ENCODE measurements around the gene AKR1E2. TPM values are rescaled to one million over a fixed set of nuclear protein-coding genes. Genes with fewer than 3 reads are reported as not detected.

Gene AKR1E2
- total and polyA plus RNA-seq, 9 of the 15 experiments (the other 6 are each of a cell fraction or from before 2014, with no cell fraction given) = 4.2 to 16.6 (median 9.8) TPM

DNA sequence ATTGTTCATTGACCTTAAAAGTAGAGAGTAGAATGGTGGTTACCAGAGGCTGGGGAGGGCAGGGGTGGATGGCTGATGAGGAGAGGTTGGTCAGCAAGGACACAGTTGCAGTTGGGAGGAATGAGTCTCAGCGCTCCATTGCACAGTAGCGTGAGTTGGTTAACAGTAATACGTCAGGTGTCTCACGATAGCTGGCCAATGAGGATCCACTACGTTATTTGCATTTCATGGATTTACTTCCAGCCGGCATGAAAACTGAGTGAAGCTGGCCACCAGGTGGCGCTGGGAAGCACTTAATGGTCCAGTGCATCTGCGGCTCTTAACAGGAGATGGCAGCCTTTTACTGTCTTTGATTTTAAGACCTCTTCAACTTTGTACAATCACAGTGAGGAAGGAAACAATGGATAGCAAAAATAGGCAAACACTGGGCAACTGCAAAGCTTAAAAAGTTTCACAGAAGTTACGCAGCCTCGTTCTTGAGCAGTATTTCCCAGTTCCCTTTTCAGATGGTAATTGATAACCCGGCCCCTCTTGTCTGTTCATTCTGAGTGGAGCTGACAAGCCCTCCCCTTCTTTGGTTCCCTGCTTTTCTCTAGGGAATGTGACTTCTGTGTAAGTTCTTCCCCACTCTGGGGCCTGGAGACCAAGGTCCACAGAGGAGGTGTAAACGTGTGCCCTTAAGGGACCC, 23.7 kb downstream of the AKR1E2 start (continued):
- TF ChIP-seq, protein P1, sequence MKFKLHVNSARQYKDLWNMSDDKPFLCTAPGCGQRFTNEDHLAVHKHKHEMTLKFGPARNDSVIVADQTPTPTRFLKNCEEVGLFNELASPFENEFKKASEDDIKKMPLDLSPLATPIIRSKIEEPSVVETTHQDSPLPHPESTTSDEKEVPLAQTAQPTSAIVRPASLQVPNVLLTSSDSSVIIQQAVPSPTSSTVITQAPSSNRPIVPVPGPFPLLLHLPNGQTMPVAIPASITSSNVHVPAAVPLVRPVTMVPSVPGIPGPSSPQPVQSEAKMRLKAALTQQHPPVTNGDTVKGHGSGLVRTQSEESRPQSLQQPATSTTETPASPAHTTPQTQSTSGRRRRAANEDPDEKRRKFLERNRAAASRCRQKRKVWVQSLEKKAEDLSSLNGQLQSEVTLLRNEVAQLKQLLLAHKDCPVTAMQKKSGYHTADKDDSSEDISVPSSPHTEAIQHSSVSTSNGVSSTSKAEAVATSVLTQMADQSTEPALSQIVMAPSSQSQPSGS (CRISPR knock-in tag; IDR thresholded peaks at IDR 0.05) = no peak
- TF ChIP-seq HDGF (IDR thresholded peaks at IDR 0.05) (peak; percentile 93), ZNF592 (IDR thresholded peaks at IDR 0.05) (peak; percentile 81), KLF16 (IDR thresholded peaks at IDR 0.05) (peak; percentile 77), ZNF224 (CRISPR knock-in tag; IDR thresholded peaks at IDR 0.05) (no peak), ZNF740 (CRISPR knock-in tag; IDR thresholded peaks at IDR 0.05) (no peak), ZNF740 (tag; IDR thresholded peaks at IDR 0.05) (no peak), ZNF431 (CRISPR knock-in tag; IDR thresholded peaks at IDR 0.05) (0 out of 2 replicates have a peak, but pooled peaks have one; percentile 39), NFIC (IDR thresholded peaks at IDR 0.05) (no peak), ZFP1 (CRISPR knock-in tag; IDR thresholded peaks at IDR 0.05) (no peak), HDAC1 (IDR thresholded peaks at IDR 0.05) (no peak), GABPB1 (CRISPR knock-in tag; IDR thresholded peaks at IDR 0.05) (no peak), SNAPC5 (CRISPR knock-in tag; IDR thresholded peaks at IDR 0.05) (no peak), RBM17 (IDR thresholded peaks at IDR 0.05; ENCODE audit: borderline replicate concordance, low read depth, low read length) (no peak), NUFIP1 (IDR thresholded peaks at IDR 0.05; ENCODE audit: partially characterized antibody) (no peak), MEF2D (tag; conservative IDR thresholded peaks at IDR 0.05; ENCODE audit: low read depth) (no peak), ATF1 (CRISPR knock-in tag; IDR thresholded peaks at IDR 0.05) (no peak), ATF1 (tag; IDR thresholded peaks at IDR 0.05) (peak; percentile 91), KHSRP (IDR thresholded peaks at IDR 0.05) (no peak)
- TF ChIP-seq, protein P2, sequence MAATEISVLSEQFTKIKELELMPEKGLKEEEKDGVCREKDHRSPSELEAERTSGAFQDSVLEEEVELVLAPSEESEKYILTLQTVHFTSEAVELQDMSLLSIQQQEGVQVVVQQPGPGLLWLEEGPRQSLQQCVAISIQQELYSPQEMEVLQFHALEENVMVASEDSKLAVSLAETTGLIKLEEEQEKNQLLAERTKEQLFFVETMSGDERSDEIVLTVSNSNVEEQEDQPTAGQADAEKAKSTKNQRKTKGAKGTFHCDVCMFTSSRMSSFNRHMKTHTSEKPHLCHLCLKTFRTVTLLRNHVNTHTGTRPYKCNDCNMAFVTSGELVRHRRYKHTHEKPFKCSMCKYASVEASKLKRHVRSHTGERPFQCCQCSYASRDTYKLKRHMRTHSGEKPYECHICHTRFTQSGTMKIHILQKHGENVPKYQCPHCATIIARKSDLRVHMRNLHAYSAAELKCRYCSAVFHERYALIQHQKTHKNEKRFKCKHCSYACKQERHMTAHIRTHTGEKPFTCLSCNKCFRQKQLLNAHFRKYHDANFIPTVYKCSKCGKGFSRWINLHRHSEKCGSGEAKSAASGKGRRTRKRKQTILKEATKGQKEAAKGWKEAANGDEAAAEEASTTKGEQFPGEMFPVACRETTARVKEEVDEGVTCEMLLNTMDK (IDR thresholded peaks at IDR 0.05; ENCODE audit: borderline replicate concordance, insufficient read depth, low read depth, low read length, poor library complexity, severe bottlenecking) = no peak
